Immature natural killer cell (primary cell): Measurements from ENCODE around the gene KIF13A. TPM values are rescaled to one million over a fixed set of nuclear protein-coding genes. Genes with fewer than 3 reads are reported as not detected.
A peak's percentile ranks its signal among the peaks of the same experiment; 100 is the strongest.
"Not testable (repeated sequence)": the region's sequence is repeated elsewhere in the genome, so short reads cannot be mapped to it uniquely, and the experiment has no call there.

Experiments used
- DNase-seq, 3 donors: peaks; one replicate each; pipeline ENCODE4 v3.0.0; 2022; ENCODE audit warnings: mixed read lengths in 1 of 3
- H3K27ac Mint-ChIP-seq, 6 donors: one replicate each; pipeline ENCODE4 v1.8.0; 2020; ENCODE audit warnings: mixed read lengths in 6 of 6, mild to moderate bottlenecking in 5 of 6, inconsistent platforms in 4 of 6, moderate library complexity in 3 of 6
- H3K27me3 Mint-ChIP-seq, 3 donors: one replicate each; pipeline ENCODE4 v1.8.0; 2020 to 2021; ENCODE audit warnings: low read depth in 3 of 3, mild to moderate bottlenecking in 3 of 3, mixed read lengths in 3 of 3, moderate library complexity in 3 of 3, inconsistent platforms in 1 of 3
- H3K36me3 Mint-ChIP-seq, 3 donors: one replicate each; pipeline ENCODE4 v1.8.0; 2020; ENCODE audit warnings: mixed read lengths in 3 of 3, inconsistent platforms in 2 of 3, mild to moderate bottlenecking in 2 of 3
- H3K4me1 Mint-ChIP-seq, 2 donors: one replicate each; pipeline ENCODE4 v1.8.0; 2020; ENCODE audit warnings: inconsistent platforms in 2 of 2, mild to moderate bottlenecking in 2 of 2, mixed read lengths in 2 of 2, moderate library complexity in 1 of 2
- H3K4me3 Mint-ChIP-seq, 5 donors: one replicate each; pipeline ENCODE4 v1.8.0; 2020; ENCODE audit warnings: mild to moderate bottlenecking in 5 of 5, mixed read lengths in 5 of 5, inconsistent platforms in 3 of 5, moderate library complexity in 3 of 5
- H3K9me3 Mint-ChIP-seq, 6 donors: one replicate each; pipeline ENCODE4 v1.8.0; 2020; ENCODE audit warnings: mild to moderate bottlenecking in 6 of 6, mixed read lengths in 6 of 6, inconsistent platforms in 4 of 6, moderate library complexity in 3 of 6
- polyA plus RNA-seq, 3 donors: library from polyadenylated mRNA; unstranded; fragments of 300-500 nt; fragmentation: Illumina TruSeq; gene quantifications; one replicate each; pipeline ENCODE4 v1.2.3, GENCODE V29; 2021

Gene KIF13A
- polyA plus RNA-seq, 3 donors from 2014 or later, result 0.50 to 1.1 (median 0.92) TPM

DNA sequence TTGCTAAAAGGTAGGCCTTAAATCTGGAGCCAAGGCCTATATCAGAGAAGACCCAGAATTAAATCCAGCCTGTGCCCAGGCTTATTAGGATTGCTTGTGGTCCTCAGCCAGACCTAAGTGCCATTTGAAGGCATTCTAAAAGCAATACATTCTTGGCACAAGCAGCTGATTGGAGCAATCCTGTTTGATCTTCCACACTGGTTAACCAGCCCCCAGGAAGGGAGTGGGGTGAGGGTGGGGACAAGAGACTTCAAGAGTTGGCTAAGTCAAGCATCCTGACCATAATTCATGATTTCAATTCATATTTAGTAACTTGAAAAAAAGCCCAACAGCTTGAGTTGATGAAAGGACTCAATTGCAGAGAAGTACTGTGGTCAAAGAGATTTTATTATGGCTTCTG is 128.9 kb downstream of the KIF13A start:
- peaks cover 0 to 3% (median 2%) of the 10 kb centered on the region in 3 donors for H3K36me3 Mint-ChIP-seq
- H3K27ac Mint-ChIP-seq, result no peak overlapping the region
- H3K4me1 Mint-ChIP-seq, result no peaks in the 10 kb centered on the region
- no peak overlapping the region for H3K4me3 Mint-ChIP-seq
- no peak for DNase-seq
- H3K9me3 Mint-ChIP-seq, result no peaks in the 10 kb centered on the region
- no peaks in the 10 kb centered on the region for H3K27me3 Mint-ChIP-seq

GRCh38 chr6:17857188-17857587 is 130.2 kb downstream of the KIF13A start:
- not testable (repeated sequence) for H3K27me3 Mint-ChIP-seq, H3K27ac Mint-ChIP-seq, H3K9me3 Mint-ChIP-seq, H3K4me1 Mint-ChIP-seq, H3K36me3 Mint-ChIP-seq, DNase-seq, H3K4me3 Mint-ChIP-seq

DNA sequence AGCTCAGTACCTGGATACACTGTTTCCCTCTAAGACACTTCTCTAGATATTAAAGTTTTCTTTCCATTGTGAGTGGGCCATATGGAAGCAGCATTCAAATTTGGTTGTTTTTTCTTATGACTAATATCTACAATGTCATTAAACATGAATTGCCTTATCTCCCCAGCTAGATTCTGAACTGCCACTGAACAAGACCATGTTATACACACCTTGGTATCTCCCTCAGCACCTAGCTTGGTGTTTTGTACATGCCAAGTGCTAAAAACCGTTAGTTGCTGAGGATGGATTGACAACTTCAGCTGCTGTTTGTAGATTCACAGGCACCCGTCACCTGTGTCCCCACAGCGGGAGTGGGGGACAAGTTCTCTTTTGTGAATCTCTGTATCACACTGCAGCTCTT is 131.1 kb downstream of the KIF13A start:
- H3K4me1 Mint-ChIP-seq, result no peaks in the 10 kb centered on the region
- no peaks in the 10 kb centered on the region for H3K9me3 Mint-ChIP-seq
- DNase-seq, result no peak
- no peak overlapping the region for H3K4me3 Mint-ChIP-seq
- H3K36me3 Mint-ChIP-seq, result peaks cover 0 to 6% (median 2%) of the 10 kb centered on the region in 3 donors
- no peak overlapping the region for H3K27ac Mint-ChIP-seq
- H3K27me3 Mint-ChIP-seq, result no peaks in the 10 kb centered on the region

- Mint-ChIP-seq H3K9me3 (no peaks in the 10 kb centered on the region), H3K4me3 (no peak overlapping the region), H3K27me3 (peaks cover 0 to 2% (median 0%) of the 10 kb centered on the region in 3 donors), H3K27ac (no peak overlapping the region), H3K4me1 (no peaks in the 10 kb centered on the region), H3K36me3 (peaks cover 0 to 6% (median 2%) of the 10 kb centered on the region in 3 donors)
- no peak for DNase-seq
Observed at GRCh38 chr6:17855381-17855780, 132.1 kb downstream of the KIF13A start.

DNA sequence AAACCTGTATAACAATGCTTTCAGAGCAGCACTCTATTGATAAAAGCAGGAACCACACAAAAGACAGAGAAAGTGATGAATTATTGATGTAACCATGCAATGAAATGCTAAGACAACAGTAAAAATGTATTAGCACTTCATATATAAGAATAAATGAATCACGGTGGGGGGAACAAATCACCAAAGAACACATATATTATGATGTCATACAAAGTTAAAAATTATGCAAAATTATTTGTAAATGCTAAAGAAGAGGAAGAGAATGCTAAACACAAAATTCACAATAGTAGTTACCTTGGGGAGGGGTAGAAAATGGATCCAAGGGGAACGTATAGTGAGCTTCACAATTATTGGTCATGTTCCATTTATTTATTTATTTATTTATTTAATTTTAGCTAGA is 133.9 kb downstream of the KIF13A start:
- DNase-seq, result no peak
- H3K4me3 Mint-ChIP-seq, result no peak overlapping the region
- H3K4me1 Mint-ChIP-seq, result no peaks in the 10 kb centered on the region
- no peaks in the 10 kb centered on the region for H3K9me3 Mint-ChIP-seq
- H3K27me3 Mint-ChIP-seq, result peaks cover 0 to 2% (median 0%) of the 10 kb centered on the region in 3 donors
- peaks cover 4 to 8% (median 6%) of the 10 kb centered on the region in 3 donors for H3K36me3 Mint-ChIP-seq
- no peak overlapping the region for H3K27ac Mint-ChIP-seq

- Mint-ChIP-seq H3K27ac (peak overlapping the region in 1 of 6 donors; percentile 11), H3K4me3 (no peak overlapping the region), H3K27me3 (peaks cover 0 to 2% (median 0%) of the 10 kb centered on the region in 3 donors), H3K9me3 (no peaks in the 10 kb centered on the region), H3K36me3 (peaks cover 4 to 8% (median 6%) of the 10 kb centered on the region in 3 donors), H3K4me1 (no peaks in the 10 kb centered on the region)
- no peak for DNase-seq
Observed at GRCh38 chr6:17851720-17852161, 135.7 kb downstream of the KIF13A start.

- Mint-ChIP-seq H3K27ac (peak overlapping the region in 1 of 6 donors; percentile 11), H3K9me3 (no peaks in the 10 kb centered on the region), H3K4me1 (no peaks in the 10 kb centered on the region), H3K27me3 (peaks cover 0 to 2% (median 0%) of the 10 kb centered on the region in 3 donors), H3K4me3 (no peak overlapping the region), H3K36me3 (peaks cover 4 to 8% (median 6%) of the 10 kb centered on the region in 3 donors)
- no peak for DNase-seq
Observed at GRCh38 chr6:17851001-17851719, 136.3 kb downstream of the KIF13A start.

DNA sequence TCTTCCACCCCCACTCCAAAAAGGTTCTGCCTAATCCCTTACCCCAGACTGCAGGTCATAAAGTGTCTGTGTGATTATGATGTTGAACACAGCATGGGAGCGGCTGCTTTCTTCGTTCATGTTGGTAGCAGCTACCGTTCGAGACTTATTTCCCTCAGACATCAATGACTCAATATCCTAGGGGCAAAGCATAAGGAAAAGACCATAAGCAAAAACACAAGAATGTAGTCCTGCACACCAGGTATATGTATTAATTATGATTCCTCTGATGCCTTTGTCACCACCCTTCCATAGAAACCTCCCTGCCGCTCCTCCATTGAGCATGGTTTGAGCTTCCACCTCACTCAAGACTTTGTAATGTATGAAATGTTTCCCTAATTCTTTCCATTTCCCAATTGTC is 137.2 kb downstream of the KIF13A start:
- peaks cover 4 to 8% (median 4%) of the 10 kb centered on the region in 3 donors for H3K36me3 Mint-ChIP-seq
- peaks cover 0 to 2% (median 0%) of the 10 kb centered on the region in 3 donors for H3K27me3 Mint-ChIP-seq
- H3K27ac Mint-ChIP-seq, result no peak overlapping the region
- H3K9me3 Mint-ChIP-seq, result no peaks in the 10 kb centered on the region
- no peak for DNase-seq
- H3K4me3 Mint-ChIP-seq, result no peak overlapping the region
- H3K4me1 Mint-ChIP-seq, result no peaks in the 10 kb centered on the region

DNA sequence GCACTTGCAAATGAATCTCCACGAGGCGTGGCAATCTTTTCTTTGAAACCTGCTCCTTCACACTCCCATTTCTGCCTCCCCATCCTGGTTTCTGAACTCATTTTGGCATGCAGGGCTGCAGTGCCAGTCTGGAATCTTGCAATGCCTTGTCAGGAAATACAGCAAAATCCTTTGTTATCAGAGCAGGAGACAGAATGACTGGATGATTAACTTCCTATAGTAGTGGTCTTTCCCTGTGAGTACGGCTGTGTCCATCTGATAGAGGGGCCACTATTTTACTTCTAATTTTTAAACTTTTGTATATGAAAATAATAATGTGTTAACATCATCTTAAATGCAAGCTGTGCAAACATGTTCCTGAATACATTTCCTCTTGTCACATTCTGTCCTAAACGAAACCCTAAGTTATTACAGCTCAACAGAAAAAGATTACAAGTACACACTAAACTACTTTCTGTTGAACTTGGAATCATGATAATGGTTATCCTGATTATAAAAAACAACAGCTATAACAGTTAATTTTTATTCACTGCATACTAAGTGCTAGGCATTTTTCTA is 140.2 kb downstream of the KIF13A start:
- Mint-ChIP-seq H3K4me3 (no peak overlapping the region), H3K27ac (no peak overlapping the region), H3K9me3 (no peaks in the 10 kb centered on the region), H3K36me3 (peaks cover 0 to 10% (median 4%) of the 10 kb centered on the region in 3 donors), H3K27me3 (peaks cover 0 to 2% (median 0%) of the 10 kb centered on the region in 3 donors), H3K4me1 (no peaks in the 10 kb centered on the region)
- no peak for DNase-seq

- DNase-seq, result no peak
- Mint-ChIP-seq H3K27me3 (peaks cover 0 to 2% (median 0%) of the 10 kb centered on the region in 3 donors), H3K4me3 (no peak overlapping the region), H3K27ac (no peak overlapping the region), H3K9me3 (no peaks in the 10 kb centered on the region), H3K36me3 (peaks cover 0 to 10% (median 4%) of the 10 kb centered on the region in 3 donors), H3K4me1 (no peaks in the 10 kb centered on the region)
Observed at GRCh38 chr6:17846762-17847161, 140.7 kb downstream of the KIF13A start.

GRCh38 chr6:17845598-17845997 is 141.8 kb downstream of the KIF13A start:
- DNase-seq, result no peak
- Mint-ChIP-seq H3K4me1 (no peaks in the 10 kb centered on the region), H3K27me3 (peaks cover 0 to under 1% (median 0%) of the 10 kb centered on the region in 3 donors), H3K4me3 (no peak overlapping the region), H3K36me3 (peaks cover 0 to 10% (median 4%) of the 10 kb centered on the region in 3 donors), H3K27ac (no peak overlapping the region), H3K9me3 (no peaks in the 10 kb centered on the region)

- DNase-seq, H3K4me1 Mint-ChIP-seq, H3K27me3 Mint-ChIP-seq, H3K27ac Mint-ChIP-seq, H3K4me3 Mint-ChIP-seq, H3K9me3 Mint-ChIP-seq: not testable (repeated sequence)
- H3K36me3 Mint-ChIP-seq, result peaks cover 0 to 10% (median 4%) of the 10 kb centered on the region in 3 donors
Observed at GRCh38 chr6:17844967-17845366, 142.5 kb downstream of the KIF13A start.

- H3K9me3 Mint-ChIP-seq, result no peaks in the 10 kb centered on the region
Observed at GRCh38 chr6:17842934-17843821, 144.3 kb downstream of the KIF13A start.

More at GRCh38 chr6:17842934-17843821, 144.3 kb downstream of the KIF13A start:
- no peak for DNase-seq
- Mint-ChIP-seq H3K27me3 (peaks cover 0 to 2% (median 0%) of the 10 kb centered on the region in 3 donors), H3K4me1 (no peaks in the 10 kb centered on the region), H3K36me3 (peaks cover 0 to 4% (median 0%) of the 10 kb centered on the region in 3 donors), H3K27ac (no peak overlapping the region), H3K4me3 (no peak overlapping the region)
